ENCODE measurements around the gene ELOB.

Gene ELOB

GRCh38 chr16:2773188-2773968 lies 3.7 kb downstream of the ELOB start:
- no peak for TF ChIP-seq CTCF (IDR thresholded peaks at IDR 0.05)

DNA sequence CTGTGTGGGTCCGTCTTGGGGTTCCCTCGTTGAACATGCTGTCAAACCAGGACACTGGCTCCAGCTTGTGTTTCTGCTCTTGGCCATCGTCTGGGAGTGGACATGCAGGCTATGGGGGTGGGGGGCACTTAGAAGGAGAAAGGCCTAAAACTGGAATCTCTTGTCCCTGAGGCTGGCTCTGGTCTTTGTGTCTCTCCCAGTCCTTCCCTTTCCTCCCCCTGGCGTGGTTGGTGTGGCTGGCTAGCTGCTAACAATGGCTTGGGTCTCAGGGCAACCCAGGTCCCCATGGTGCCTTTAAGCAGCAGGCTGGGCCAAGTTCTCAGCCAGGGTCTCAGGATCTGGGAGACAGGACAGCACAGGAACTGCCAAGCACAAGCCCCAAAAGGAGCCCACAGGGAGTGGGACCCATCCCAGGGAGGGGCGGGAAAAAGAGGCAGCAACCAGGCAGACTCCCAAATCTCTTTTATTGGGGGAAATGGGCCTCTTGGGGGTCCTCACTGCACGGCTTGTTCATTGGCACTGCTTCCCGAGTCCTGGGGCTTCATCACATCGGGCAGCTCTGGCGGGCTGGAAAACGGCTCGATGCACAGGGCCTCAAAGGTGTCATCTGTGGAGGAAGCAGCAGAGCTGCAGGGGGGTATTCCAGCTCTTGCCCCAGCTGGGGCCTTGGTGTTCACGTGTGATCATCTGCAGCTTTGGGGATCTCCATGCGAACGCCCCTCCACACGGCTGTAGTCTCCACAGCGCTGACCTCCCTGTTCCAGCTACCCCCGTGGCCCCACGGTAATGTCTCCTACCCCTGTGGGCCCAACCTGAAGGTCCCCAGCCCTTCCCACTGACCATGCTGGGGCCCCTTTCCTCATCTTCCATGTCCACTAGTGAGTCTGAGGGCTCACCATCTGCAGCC lies 5.3 kb downstream of the ELOB start:
- no peak for TF ChIP-seq CTCF (IDR thresholded peaks at IDR 0.05)

- TF ChIP-seq CTCF (IDR thresholded peaks at IDR 0.05), result peak; percentile 16; the same call in 1 of the 2 replicates
Measured at GRCh38 chr16:2770057-2770951, 6.8 kb downstream of the ELOB start.

DNA sequence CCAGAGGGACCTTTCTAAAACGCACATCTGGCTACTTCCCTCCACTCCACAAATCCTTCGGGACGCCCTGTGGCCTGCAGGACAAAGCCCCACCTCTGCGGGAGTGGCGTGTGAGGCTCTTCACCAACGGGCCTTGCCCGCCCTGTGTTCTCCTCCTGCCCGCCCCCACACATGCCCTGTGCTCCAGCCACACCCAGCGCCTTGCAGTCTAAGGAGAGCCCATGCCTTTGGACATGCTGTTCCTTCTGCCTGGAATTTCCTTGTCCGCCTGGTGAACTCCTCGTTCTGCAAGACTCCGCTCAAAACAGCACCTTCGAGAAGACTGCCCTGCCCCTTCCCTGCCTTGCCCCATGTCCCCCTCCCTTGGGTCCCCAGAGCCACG lies 7.4 kb downstream of the ELOB start:
- no peak for TF ChIP-seq CTCF (IDR thresholded peaks at IDR 0.05)

- no peak for TF ChIP-seq CTCF (IDR thresholded peaks at IDR 0.05)
Measured at GRCh38 chr16:2769100-2769529, 8.0 kb downstream of the ELOB start.

DNA sequence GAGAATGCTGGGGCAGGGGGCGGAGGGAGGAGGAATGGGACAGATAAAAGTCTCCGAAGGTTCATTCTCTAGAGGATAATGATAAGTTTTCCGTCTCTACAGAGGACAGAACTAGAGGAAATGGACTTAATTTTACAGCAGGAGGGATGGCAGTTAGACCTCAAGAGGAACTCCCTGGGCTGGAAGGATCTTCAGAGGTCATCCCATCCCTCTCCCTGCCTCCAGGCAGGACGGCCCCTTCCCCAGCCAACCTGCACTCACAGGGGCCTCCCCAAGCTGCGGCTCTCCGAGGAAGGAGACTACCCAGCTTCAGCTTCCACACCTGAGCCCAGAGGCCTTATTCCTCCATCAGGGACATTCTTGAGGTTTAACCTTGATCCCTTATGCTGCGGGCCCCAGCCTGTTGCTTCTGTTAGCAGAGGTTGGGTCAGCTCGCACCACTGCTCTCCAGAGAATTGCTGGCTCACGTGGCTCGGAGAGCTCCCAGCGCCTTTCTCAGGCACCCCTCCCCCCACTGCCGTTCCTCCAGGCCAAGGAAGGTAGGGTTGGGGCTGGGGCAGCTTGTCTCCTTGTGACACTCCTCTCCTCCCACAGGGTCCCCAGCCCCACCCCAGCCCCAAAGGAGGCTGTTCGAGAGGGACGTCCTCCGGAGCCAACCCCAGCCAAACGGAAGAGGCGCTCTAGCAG lies 8.5 kb downstream of the ELOB start:
- TF ChIP-seq CTCF (IDR thresholded peaks at IDR 0.05), result no peak
